HepG2 (cell line): ENCODE results near the gene DHX16. TPM values are rescaled to one million over a fixed set of nuclear protein-coding genes. Genes with fewer than 3 reads are reported as not detected.
A peak's percentile ranks its signal among the peaks of the same experiment; 100 is the strongest.

Experiments used
- AGO2 ChIP-seq: fragments of 200-400 bp; formaldehyde crosslinking; optimal IDR thresholded peaks from 2 replicates; pipeline ENCODE3; 2017; ENCODE audit warnings: mild to moderate bottlenecking, low read depth, low read length, moderate library complexity
- CHD4 ChIP-seq: fragments of 200-600 bp; sonication (generic); IDR thresholded peaks from 2 replicates; pipeline ENCODE4 v1.7.0; 2017; ENCODE audit warnings: mild to moderate bottlenecking, low read length, borderline replicate concordance
- GABPB1 ChIP-seq: IDR thresholded peaks from 2 replicates; pipeline ENCODE4 v1.6.1; 2016; ENCODE audit warnings: mild to moderate bottlenecking, missing genetic modification reagents, moderate library complexity, missing compliant biosample characterization
- ISL2 ChIP-seq: sonication (generic); formaldehyde crosslinking; IDR thresholded peaks from 2 replicates; pipeline ENCODE4 v1.5.0; 2020; ENCODE audit warnings: missing genetic modification reagents
- PRMT3 ChIP-seq: sonication (generic); formaldehyde crosslinking; IDR thresholded peaks from 2 replicates; pipeline ENCODE4 v1.8.1; 2022; ENCODE audit warnings: low read depth, mild to moderate bottlenecking, moderate library complexity, missing genetic modification reagents, borderline replicate concordance
- SALL2 ChIP-seq: sonication (generic); formaldehyde crosslinking; IDR thresholded peaks from 2 replicates; pipeline ENCODE4 v1.8.1; 2023; ENCODE audit warnings: mild to moderate bottlenecking, missing genetic modification reagents, inconsistent platforms
- SOX13 ChIP-seq, 3 experiments: fragments of 450-650 bp in 1 of 3; sonication (generic) in 1 of 3; formaldehyde crosslinking in 1 of 3; IDR thresholded peaks in 2 of 3; conservative IDR thresholded peaks in 1 of 3; 2 replicates each; pipeline versions ENCODE4 v1.5.0 to v1.6.1; 2016 to 2020; ENCODE audit warnings: antibody characterized with exemption in 1 of 3, mild to moderate bottlenecking in 1 of 3, missing compliant biosample characterization in 1 of 3, missing genetic modification reagents in 1 of 3, moderate library complexity in 1 of 3
- TAF15 ChIP-seq: fragments of 200-400 bp; formaldehyde crosslinking; IDR thresholded peaks from one replicate; pipeline ENCODE4 v1.6.1; 2018; ENCODE audit warnings: mild to moderate bottlenecking, low read depth, low read length; ENCODE audit not compliant: poor library complexity, severe bottlenecking
- TCF7L2 ChIP-seq: IDR thresholded peaks from 2 replicates; pipeline ENCODE4 v1.6.1; 2011; ENCODE audit warnings: mild to moderate bottlenecking, low read depth, low read length, moderate library complexity
- ZKSCAN1 ChIP-seq: fragments of 150-350 bp; IDR thresholded peaks from 2 replicates; pipeline ENCODE4 v1.6.1; 2014; ENCODE audit warnings: low read length
- ZNF3 ChIP-seq: IDR thresholded peaks from 2 replicates; pipeline ENCODE4 v1.7.0; 2017; ENCODE audit warnings: inconsistent platforms
- ZNF33A ChIP-seq: sonication (generic); formaldehyde crosslinking; IDR thresholded peaks from 2 replicates; pipeline ENCODE4 v1.5.1; 2020; ENCODE audit warnings: missing genetic modification reagents, mild to moderate bottlenecking, moderate library complexity, borderline replicate concordance
- ZNF557 ChIP-seq: sonication (generic); formaldehyde crosslinking; IDR thresholded peaks from 2 replicates; pipeline ENCODE4 v1.4.0; 2020; ENCODE audit warnings: missing genetic modification reagents
- ZNF670 ChIP-seq: sonication (generic); formaldehyde crosslinking; IDR thresholded peaks from 2 replicates; pipeline ENCODE4 v1.8.0; 2022; ENCODE audit warnings: mild to moderate bottlenecking, missing genetic modification reagents, borderline replicate concordance
- polyA plus RNA-seq, 8 experiments: library from polyadenylated mRNA; depleted of rRNA in 3 of 8; stranded (reverse) in 7 of 8; unstranded in 1 of 8; fragments of >200 nt; fragmentation: Illumina TruSeq in 4 of 8; extraction: Trizol in 4 of 8; gene quantifications; 2 replicates each; pipeline versions ENCODE4 v1.2.1 to v1.2.3, GENCODE V29; 2011 to 2016; ENCODE audit warnings: low read depth in 4 of 8, missing spikeins in 1 of 8, mixed read lengths in 1 of 8; ENCODE audit not compliant: insufficient read depth in 1 of 8
- total RNA-seq, 5 experiments: library from RNA; depleted of rRNA; stranded (reverse); fragments of >200 nt; fragmentation: Illumina TruSeq; extraction: Trizol; gene quantifications; 2 replicates each; pipeline ENCODE4 v1.2.3, GENCODE V29; 2016; ENCODE audit warnings: low read depth in 1 of 5
- TF ChIP-seq, protein P1 (sequence below): sonication (generic); formaldehyde crosslinking; IDR thresholded peaks from 2 replicates; pipeline ENCODE4 v1.5.1; 2020; ENCODE audit warnings: mild to moderate bottlenecking, missing genetic modification reagents
- TF ChIP-seq, protein P2 (sequence below): sonication (generic); formaldehyde crosslinking; IDR thresholded peaks from 2 replicates; pipeline ENCODE4 v1.8.1; 2022; ENCODE audit warnings: low read depth, mild to moderate bottlenecking, missing genetic modification reagents
- TF ChIP-seq, protein P3 (sequence below): sonication (generic); formaldehyde crosslinking; IDR thresholded peaks from 2 replicates; pipeline ENCODE4 v1.4.0; 2020; ENCODE audit warnings: missing genetic modification reagents, borderline replicate concordance
- TF ChIP-seq, protein P4 (sequence below): conservative IDR thresholded peaks from 2 replicates; pipeline ENCODE4 v1.6.1; 2018; ENCODE audit warnings: missing genetic modification reagents
- TF ChIP-seq, protein P5 (sequence below): sonication (generic); formaldehyde crosslinking; IDR thresholded peaks from 2 replicates; pipeline ENCODE4 v1.5.0; 2020; ENCODE audit warnings: missing genetic modification reagents, mild to moderate bottlenecking, borderline replicate concordance

Gene DHX16
- total and polyA plus RNA-seq, 2 of the 13 experiments (the other 11 are each of a cell fraction or from before 2014, with no cell fraction given), result 57.0 to 58.5 TPM

DNA sequence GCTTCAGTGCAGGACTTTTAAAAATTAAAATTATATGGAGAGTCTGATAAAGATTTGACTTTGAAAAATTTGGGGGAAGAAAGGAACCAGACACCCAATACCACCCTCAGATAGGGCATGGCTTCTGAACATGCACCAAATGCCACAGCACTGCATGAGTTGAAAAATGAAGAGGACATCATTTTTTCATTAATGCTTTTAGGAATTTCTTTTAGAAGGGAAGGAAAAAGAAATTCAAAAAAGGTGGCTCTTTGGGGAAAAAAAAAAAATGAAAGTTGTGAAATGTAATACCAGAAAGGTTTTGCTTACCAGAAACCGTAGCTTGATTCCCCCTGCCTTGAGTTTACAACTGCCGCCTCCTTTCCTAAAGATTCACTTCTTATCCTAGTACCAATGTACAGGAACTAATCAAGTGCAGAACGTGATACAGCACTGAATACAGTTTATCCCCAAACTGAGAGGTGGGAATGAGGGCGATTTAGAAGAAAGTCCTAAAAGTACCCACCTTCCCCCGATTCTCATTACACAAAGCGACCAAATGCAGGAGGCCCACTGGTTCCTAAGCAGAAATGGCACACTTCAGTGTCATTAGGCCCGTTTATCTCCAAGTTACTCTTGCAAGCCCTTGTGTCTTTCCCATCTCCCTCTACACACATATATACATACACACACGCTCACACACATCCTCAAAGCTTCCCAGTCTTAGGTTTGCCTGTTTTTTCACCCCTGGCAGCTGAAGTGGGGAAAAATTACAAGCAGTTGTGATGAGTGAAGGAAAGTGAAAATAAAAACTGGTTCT is 58.6 kb downstream of the DHX16 start (continued):
- TF ChIP-seq, protein P1, sequence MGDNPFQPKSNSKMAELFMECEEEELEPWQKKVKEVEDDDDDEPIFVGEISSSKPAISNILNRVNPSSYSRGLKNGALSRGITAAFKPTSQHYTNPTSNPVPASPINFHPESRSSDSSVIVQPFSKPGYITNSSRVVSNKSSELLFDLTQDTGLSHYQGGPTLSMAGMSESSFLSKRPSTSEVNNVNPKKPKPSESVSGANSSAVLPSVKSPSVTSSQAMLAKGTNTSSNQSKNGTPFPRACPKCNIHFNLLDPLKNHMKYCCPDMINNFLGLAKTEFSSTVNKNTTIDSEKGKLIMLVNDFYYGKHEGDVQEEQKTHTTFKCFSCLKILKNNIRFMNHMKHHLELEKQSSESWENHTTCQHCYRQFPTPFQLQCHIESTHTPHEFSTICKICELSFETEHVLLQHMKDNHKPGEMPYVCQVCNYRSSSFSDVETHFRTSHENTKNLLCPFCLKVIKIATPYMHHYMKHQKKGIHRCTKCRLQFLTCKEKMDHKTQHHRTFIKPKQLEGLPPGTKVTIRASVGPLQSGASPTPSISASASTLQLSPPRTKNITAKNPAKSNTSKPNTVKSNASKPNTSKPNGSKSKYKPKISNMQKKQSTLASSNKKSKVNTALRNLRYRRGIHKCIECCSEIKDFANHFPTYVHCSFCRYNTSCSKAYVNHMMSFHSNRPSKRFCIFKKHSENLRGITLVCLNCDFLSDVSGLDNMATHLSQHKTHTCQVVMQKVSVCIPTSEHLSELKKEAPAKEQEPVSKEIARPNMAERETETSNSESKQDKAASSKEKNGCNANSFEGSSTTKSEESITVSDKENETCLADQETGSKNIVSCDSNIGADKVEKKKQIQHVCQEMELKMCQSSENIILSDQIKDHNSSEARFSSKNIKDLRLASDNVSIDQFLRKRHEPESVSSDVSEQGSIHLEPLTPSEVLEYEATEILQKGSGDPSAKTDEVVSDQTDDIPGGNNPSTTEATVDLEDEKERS, result no peak
- TF ChIP-seq ZNF33A (no peak), GABPB1 (CRISPR knock-in tag) (no peak), ZNF670 (CRISPR knock-in tag) (no peak), ZNF3 (CRISPR knock-in tag) (0 out of 2 replicates have a peak, but pooled peaks have one; percentile 34), AGO2 (no peak), PRMT3 (CRISPR knock-in tag) (no peak), SALL2 (CRISPR knock-in tag) (no peak), ZNF557 (CRISPR knock-in tag) (no peak; the same call in 1 of the 2 replicates), ZKSCAN1 (no peak), SOX13 (IDR thresholded peaks at IDR 0.05) (0 out of 2 replicates have a peak, but pooled peaks have one; percentile 9), SOX13 (CRISPR knock-in tag; conservative IDR thresholded peaks at IDR 0.05 in 1 of 2, IDR thresholded peaks at IDR 0.05 in 1 of 2) (no peak), TCF7L2 (no peak), CHD4 (no peak; the same call in 1 of the 2 replicates), TAF15 (no peak), ISL2 (CRISPR knock-in tag) (no peak)
- TF ChIP-seq, protein P2, sequence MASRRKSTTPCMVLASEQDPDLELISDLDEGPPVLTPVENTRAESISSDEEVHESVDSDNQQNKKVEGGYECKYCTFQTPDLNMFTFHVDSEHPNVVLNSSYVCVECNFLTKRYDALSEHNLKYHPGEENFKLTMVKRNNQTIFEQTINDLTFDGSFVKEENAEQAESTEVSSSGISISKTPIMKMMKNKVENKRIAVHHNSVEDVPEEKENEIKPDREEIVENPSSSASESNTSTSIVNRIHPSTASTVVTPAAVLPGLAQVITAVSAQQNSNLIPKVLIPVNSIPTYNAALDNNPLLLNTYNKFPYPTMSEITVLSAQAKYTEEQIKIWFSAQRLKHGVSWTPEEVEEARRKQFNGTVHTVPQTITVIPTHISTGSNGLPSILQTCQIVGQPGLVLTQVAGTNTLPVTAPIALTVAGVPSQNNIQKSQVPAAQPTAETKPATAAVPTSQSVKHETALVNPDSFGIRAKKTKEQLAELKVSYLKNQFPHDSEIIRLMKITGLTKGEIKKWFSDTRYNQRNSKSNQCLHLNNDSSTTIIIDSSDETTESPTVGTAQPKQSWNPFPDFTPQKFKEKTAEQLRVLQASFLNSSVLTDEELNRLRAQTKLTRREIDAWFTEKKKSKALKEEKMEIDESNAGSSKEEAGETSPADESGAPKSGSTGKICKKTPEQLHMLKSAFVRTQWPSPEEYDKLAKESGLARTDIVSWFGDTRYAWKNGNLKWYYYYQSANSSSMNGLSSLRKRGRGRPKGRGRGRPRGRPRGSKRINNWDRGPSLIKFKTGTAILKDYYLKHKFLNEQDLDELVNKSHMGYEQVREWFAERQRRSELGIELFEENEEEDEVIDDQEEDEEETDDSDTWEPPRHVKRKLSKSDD (CRISPR knock-in tag), result no peak
- TF ChIP-seq, protein P3, sequence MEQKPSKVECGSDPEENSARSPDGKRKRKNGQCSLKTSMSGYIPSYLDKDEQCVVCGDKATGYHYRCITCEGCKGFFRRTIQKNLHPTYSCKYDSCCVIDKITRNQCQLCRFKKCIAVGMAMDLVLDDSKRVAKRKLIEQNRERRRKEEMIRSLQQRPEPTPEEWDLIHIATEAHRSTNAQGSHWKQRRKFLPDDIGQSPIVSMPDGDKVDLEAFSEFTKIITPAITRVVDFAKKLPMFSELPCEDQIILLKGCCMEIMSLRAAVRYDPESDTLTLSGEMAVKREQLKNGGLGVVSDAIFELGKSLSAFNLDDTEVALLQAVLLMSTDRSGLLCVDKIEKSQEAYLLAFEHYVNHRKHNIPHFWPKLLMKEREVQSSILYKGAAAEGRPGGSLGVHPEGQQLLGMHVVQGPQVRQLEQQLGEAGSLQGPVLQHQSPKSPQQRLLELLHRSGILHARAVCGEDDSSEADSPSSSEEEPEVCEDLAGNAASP, result no peak
- TF ChIP-seq, protein P4, sequence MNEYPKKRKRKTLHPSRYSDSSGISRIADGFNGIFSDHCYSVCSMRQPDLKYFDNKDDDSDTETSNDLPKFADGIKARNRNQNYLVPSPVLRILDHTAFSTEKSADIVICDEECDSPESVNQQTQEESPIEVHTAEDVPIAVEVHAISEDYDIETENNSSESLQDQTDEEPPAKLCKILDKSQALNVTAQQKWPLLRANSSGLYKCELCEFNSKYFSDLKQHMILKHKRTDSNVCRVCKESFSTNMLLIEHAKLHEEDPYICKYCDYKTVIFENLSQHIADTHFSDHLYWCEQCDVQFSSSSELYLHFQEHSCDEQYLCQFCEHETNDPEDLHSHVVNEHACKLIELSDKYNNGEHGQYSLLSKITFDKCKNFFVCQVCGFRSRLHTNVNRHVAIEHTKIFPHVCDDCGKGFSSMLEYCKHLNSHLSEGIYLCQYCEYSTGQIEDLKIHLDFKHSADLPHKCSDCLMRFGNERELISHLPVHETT (CRISPR knock-in tag), result no peak
- TF ChIP-seq, protein P5, sequence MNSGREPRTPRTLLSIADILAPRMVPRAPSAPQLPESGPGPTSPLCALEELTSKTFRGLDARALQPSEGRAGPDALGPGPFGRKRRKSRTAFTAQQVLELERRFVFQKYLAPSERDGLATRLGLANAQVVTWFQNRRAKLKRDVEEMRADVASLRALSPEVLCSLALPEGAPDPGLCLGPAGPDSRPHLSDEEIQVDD (CRISPR knock-in tag), result no peak
